Measurements from ENCODE around the gene TTLL8.

The TTLL8 gene

GRCh38 chr22:50015451-50016307, 42.4 kb downstream of the TTLL8 start:
- no peaks in the 10 kb centered on the region for H3K79me2 ChIP-seq (ENCODE audit: insufficient read depth, low read length)
- H3K4me1 ChIP-seq (ENCODE audit: insufficient read depth, low read length, severe bottlenecking): no peaks in the 10 kb centered on the region
- no peaks in the 10 kb centered on the region for H3K9me3 ChIP-seq (ENCODE audit: low read length)
- H4K20me1 ChIP-seq (ENCODE audit: insufficient read depth, low read length): no peaks in the 10 kb centered on the region
- no peak overlapping the region for H3K27ac ChIP-seq (ENCODE audit: low read depth, low read length, poor library complexity, severe bottlenecking)
- H3K27me3 ChIP-seq (ENCODE audit: insufficient read depth, low read length): peaks cover 11% of the 10 kb centered on the region; the same call in 1 of the 2 replicates
- H3K36me3 ChIP-seq (ENCODE audit: insufficient read depth, low read length): no peaks in the 10 kb centered on the region
- H3K4me2 ChIP-seq (ENCODE audit: low read length): no peak overlapping the region
- no peak overlapping the region for H2AFZ ChIP-seq (ENCODE audit: low read length)
- no peak overlapping the region for H3K9ac ChIP-seq (ENCODE audit: low read length)
- H3K4me3 ChIP-seq (ENCODE audit: low read depth, low read length, poor library complexity, severe bottlenecking): no peak overlapping the region
- TF ChIP-seq EZH2 (IDR thresholded peaks at IDR 0.05; ENCODE audit: borderline replicate concordance, low read length) (no peak), CTCF (IDR thresholded peaks at IDR 0.05; ENCODE audit: low read length) (no peak)
- no peaks in the 10 kb centered on the region for H3K9me2 ChIP-seq (ENCODE audit: low read depth, low read length)
- H3F3A ChIP-seq (ENCODE audit: insufficient read depth, low read length): no peaks in the 10 kb centered on the region

- Histone ChIP-seq H3K79me2 (ENCODE audit: insufficient read depth, low read length) (no peaks in the 10 kb centered on the region), H3K9me2 (ENCODE audit: low read depth, low read length) (no peaks in the 10 kb centered on the region), H3K36me3 (ENCODE audit: insufficient read depth, low read length) (no peaks in the 10 kb centered on the region), H3K4me3 (ENCODE audit: low read depth, low read length, poor library complexity, severe bottlenecking) (no peak overlapping the region), H3K4me2 (ENCODE audit: low read length) (no peak overlapping the region), H4K20me1 (ENCODE audit: insufficient read depth, low read length) (no peaks in the 10 kb centered on the region), H3K9ac (ENCODE audit: low read length) (no peak overlapping the region), H3K27ac (ENCODE audit: low read depth, low read length, poor library complexity, severe bottlenecking) (no peak overlapping the region), H3K9me3 (ENCODE audit: low read length) (no peaks in the 10 kb centered on the region), H2AFZ (ENCODE audit: low read length) (no peak overlapping the region), H3K27me3 (ENCODE audit: insufficient read depth, low read length) (peaks cover 11% of the 10 kb centered on the region; the same call in 1 of the 2 replicates), H3K4me1 (ENCODE audit: insufficient read depth, low read length, severe bottlenecking) (no peaks in the 10 kb centered on the region), H3F3A (ENCODE audit: insufficient read depth, low read length) (no peaks in the 10 kb centered on the region)
- TF ChIP-seq EZH2 (IDR thresholded peaks at IDR 0.05; ENCODE audit: borderline replicate concordance, low read length) (no peak), CTCF (IDR thresholded peaks at IDR 0.05; ENCODE audit: low read length) (no peak)
These were observed 43.3 kb downstream of the TTLL8 start for GRCh38 chr22:50014655-50015401.

- H3K9ac ChIP-seq (ENCODE audit: low read length): no peak overlapping the region
- H3K36me3 ChIP-seq (ENCODE audit: insufficient read depth, low read length): no peaks in the 10 kb centered on the region
- H3K9me2 ChIP-seq (ENCODE audit: low read depth, low read length): no peaks in the 10 kb centered on the region
- H3F3A ChIP-seq (ENCODE audit: insufficient read depth, low read length): no peaks in the 10 kb centered on the region
- H3K4me2 ChIP-seq (ENCODE audit: low read length): no peak overlapping the region
- no peaks in the 10 kb centered on the region for H3K4me1 ChIP-seq (ENCODE audit: insufficient read depth, low read length, severe bottlenecking)
- no peak for TF ChIP-seq CTCF (IDR thresholded peaks at IDR 0.05; ENCODE audit: low read length)
- no peak for TF ChIP-seq EZH2 (IDR thresholded peaks at IDR 0.05; ENCODE audit: borderline replicate concordance, low read length)
- no peaks in the 10 kb centered on the region for H3K9me3 ChIP-seq (ENCODE audit: low read length)
- no peak overlapping the region for H2AFZ ChIP-seq (ENCODE audit: low read length)
- no peaks in the 10 kb centered on the region for H4K20me1 ChIP-seq (ENCODE audit: insufficient read depth, low read length)
- H3K27ac ChIP-seq (ENCODE audit: low read depth, low read length, poor library complexity, severe bottlenecking): no peak overlapping the region
- H3K27me3 ChIP-seq (ENCODE audit: insufficient read depth, low read length): peaks cover 4% of the 10 kb centered on the region; the same call in 1 of the 2 replicates
- no peak overlapping the region for H3K4me3 ChIP-seq (ENCODE audit: low read depth, low read length, poor library complexity, severe bottlenecking)
- no peaks in the 10 kb centered on the region for H3K79me2 ChIP-seq (ENCODE audit: insufficient read depth, low read length)
These were observed 44.0 kb downstream of the TTLL8 start for GRCh38 chr22:50014053-50014501.

All from OCI-LY1 (cell line).